SK-N-SH treated with all-trans-retinoic acid at 6 μM for 48 hours (cell line): ENCODE results near the gene SPTY2D1.

Experiments
- ARNTL ChIP-seq: fragments of 450-650 bp; formaldehyde crosslinking; IDR thresholded peaks from 2 replicates; pipeline ENCODE4 v1.5.0; 2020; ENCODE audit warnings: low read depth, mild to moderate bottlenecking, moderate library complexity, borderline replicate concordance
- CSDC2 ChIP-seq: fragments of 250-450 bp; sonication (Bioruptor Pico); IDR thresholded peaks from 2 replicates; pipeline ENCODE4 v1.5.0; 2020; ENCODE audit warnings: mild to moderate bottlenecking, moderate library complexity
- OSR1 ChIP-seq: fragments of 250-450 bp; sonication (Bioruptor Pico); IDR thresholded peaks from 2 replicates; pipeline ENCODE4 v1.8.0; 2022; ENCODE audit warnings: moderate library complexity, mild to moderate bottlenecking, inconsistent platforms
- POU6F1 ChIP-seq: fragments of 250-450 bp; sonication (Bioruptor Pico); IDR thresholded peaks from 2 replicates; pipeline ENCODE4 v1.8.0; 2021; ENCODE audit warnings: low read depth, mild to moderate bottlenecking, moderate library complexity, borderline replicate concordance
- SNAI2 ChIP-seq: fragments of 250-450 bp; sonication (Bioruptor Pico); IDR thresholded peaks from 2 replicates; pipeline ENCODE4 v1.5.0; 2020; ENCODE audit warnings: mild to moderate bottlenecking, moderate library complexity
- TCF4 ChIP-seq: fragments of 250-450 bp; sonication (Bioruptor Pico); IDR thresholded peaks from 2 replicates; pipeline ENCODE4 v1.8.0; 2021; ENCODE audit warnings: mild to moderate bottlenecking, moderate library complexity, borderline replicate concordance
- ZFP3 ChIP-seq: fragments of 250-450 bp; sonication (Bioruptor Pico); IDR thresholded peaks from 2 replicates; pipeline ENCODE4 v1.5.0; 2020; ENCODE audit warnings: mild to moderate bottlenecking, moderate library complexity
- ZFP30 ChIP-seq: fragments of 450-650 bp; formaldehyde crosslinking; IDR thresholded peaks from 2 replicates; pipeline ENCODE4 v1.5.0; 2022; ENCODE audit warnings: mild to moderate bottlenecking, moderate library complexity
- ZNF70 ChIP-seq: fragments of 450-650 bp; formaldehyde crosslinking; IDR thresholded peaks from 2 replicates; pipeline ENCODE4 v1.5.0; 2020; ENCODE audit warnings: mild to moderate bottlenecking, moderate library complexity

DNA sequence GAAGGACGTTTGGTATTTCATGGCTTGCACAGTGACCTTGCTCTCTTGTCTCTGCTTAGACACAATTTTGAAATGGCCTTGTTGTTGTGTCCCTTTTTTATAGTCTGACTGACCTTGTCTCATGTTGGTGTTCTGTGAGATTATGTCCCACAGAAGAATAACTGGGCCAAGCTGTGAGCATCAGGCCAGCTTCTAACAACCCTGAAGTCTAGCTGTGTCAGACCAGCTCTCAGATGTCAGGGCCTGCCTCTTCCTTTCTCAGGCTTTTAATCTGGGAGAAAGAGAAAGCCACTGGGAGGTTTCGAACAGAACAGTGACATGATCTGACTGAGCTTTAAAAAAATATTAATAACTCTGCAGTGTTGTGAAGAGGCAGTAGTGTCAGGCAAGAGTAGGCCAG lies 43.6 kb downstream of the SPTY2D1 start:
- no peak for TF ChIP-seq POU6F1
- no peak for TF ChIP-seq ARNTL
- TF ChIP-seq CSDC2 (CRISPR knock-in tag) = no peak
- no peak for TF ChIP-seq ZNF70 (CRISPR knock-in tag)
- TF ChIP-seq ZFP3 (CRISPR knock-in tag) = no peak
- TF ChIP-seq TCF4 (CRISPR knock-in tag) = no peak
- TF ChIP-seq SNAI2 (CRISPR knock-in tag) = no peak
- TF ChIP-seq ZFP30 (CRISPR knock-in tag) = no peak
- no peak for TF ChIP-seq OSR1 (CRISPR knock-in tag)
